NCI-H146 treated with DMSO at 0.1 percent for 48 hours (cell line): Measurements from ENCODE around the gene COL5A3.
A peak's percentile ranks its signal among the peaks of the same experiment; 100 is the strongest.

ENCODE experiments used
- DNase-seq: peaks from one replicate; lab custom pipeline; 2025; ENCODE audit not compliant: unreplicated experiment; lab: John Stamatoyannopoulos, UW

Gene COL5A3

DNA sequence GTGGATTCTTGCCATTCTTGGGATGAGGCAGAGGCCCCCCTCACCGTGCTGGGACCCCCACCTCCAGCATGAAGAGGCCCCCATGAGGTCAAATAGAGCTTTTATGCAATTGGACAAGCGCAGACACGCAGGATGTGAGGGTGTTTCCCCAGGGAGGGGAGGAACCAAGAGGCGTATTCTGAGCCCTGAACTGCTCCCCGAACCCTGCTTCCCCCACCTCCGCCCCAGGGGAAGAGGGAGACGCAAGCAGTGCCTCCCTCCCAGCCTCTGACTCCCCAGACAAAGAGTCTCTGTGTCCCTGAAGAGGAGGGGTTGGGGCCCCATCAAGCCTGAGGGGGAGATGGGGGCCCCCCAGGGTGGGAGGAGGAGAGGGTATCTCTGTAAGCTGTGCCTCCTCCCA, 1.7 kb upstream of the COL5A3 start:
- DNase-seq = no peak

DNA sequence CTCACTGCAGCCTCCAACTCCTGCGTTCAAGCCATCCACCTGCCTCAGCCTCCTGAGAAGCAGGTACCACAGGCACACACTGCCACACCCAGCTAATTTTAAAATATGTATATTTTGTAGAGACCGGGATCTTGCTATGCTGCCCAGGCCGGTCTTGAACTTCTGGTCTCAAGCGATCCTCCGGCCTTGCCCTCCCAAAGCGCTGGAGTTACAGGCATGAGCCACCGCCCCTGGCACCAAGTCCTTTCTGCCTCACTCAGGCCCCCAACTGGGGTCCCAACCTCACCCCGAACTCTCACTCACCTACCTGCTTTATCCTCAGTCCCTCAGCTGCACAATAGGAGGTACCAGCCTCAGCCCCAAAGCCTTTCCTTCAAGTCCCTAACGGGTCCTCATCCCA, 635 bp upstream of the COL5A3 start:
- no peak for DNase-seq

DNA sequence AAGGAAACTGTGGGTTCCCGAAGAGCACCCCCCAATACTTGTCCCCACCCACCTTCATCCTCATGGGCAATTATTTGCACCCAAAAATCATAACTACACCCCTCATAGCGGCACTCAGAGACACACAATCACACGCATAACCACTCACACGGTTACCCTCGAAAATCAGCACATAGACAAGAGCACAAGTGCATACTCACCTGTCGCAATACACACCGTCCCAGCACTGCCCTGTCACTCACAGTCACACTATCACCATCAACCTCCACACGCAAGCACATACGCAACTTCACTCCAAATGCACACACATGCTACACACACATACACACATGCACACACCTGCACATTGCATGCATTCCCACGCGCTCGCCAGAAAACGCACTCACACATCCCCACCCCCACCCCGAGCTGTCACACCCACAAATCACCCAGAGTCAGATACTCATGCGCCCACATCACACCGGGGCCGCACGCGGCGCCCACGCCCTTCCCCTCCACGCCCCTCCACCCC, 535 bp downstream of the COL5A3 start:
- no peak for DNase-seq

DNA sequence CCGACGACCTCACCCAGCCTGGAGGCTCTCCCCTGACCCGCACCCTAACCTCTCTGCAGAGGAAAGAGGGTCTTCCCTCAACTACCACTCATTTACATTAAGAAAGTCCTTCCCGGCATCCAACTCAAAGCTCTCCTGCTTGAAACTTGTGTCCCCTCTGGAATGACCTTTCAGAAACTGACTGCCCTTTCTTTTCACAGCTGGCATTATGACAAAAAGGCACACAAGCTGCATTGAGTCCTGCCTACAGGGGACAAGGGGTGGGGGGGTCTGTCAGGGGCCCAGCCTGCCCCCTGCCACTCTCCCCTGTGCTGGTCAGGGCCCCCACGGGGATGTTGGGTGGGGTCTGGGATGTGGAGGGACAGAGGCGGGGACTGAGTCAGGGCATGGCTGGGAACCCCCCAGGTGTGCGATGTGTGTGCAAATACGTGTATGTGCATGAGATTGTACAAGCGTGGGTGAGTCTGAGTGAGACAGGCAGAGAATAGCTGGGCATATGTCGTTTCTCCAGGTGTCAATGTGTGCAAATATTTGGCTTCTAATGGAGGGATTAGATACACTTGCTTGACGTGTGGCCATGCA, 2.0 kb downstream of the COL5A3 start:
- no peak for DNase-seq

DNA sequence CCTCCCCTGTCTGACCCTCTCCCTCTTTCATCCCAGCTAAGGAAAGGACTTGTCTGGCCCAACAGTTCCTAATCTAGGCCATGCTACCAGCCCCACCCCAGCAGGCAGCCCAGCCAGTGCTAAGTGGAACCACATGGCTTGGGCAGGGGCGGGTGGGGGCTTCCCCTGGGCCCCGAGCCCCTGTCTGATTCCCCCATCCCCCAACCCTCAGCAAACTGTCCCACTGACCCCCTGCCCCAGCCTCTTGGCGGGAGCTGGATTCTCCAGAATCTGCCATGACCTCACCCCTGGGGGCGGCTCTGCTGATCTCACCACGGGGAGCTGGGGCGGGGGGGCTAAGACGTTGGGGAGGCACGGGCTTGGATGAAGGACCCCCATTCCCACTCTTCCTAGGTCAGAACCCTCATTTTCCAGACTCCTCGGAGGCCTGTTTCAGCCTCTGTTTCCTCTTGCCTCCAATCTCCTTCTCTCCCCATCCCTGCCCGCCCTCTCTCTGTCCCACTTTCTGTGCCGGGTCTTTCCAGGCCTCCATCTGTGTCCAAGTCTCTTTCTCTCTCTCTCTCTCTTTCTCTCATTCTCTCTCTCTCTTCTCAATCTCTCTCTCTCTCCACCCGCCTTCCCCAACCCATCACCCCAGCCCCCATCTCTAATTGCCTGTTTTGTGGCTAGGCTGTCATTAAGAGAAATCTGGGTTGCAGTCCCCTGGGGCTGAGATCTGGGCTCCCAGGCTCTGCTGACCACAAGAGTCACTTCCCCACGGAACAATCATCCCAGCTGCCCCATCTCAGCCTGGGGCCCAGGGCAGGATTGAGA, 2.7 kb downstream of the COL5A3 start:
- no peak for DNase-seq

DNA sequence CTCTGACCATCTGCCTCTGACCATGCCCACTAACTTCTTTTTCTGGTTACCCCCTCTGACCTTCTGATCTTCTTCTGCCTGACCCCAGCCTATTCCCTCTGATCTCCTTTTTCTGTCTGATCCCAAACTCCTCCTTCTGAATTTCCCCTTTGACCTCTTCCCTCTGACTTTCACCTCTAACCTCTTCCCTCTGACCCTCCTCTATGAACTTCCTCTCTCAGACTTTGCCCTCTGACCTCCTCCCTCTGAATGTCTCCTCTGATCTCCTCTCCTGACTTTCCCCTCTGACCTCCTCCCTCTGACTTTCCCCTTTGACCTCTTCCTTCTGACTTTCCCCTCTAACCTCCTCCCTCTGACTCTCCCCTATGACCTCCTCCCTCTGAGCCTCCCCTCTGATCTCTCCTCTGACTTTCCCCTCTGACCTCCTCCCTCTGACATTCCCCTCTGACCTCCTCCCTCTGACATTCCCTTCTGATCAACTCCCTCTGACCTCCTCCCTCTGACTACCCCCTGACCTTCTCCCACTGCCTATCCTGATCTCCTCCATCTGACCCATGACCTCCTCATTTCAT, 3.5 kb downstream of the COL5A3 start:
- no peak for DNase-seq

DNA sequence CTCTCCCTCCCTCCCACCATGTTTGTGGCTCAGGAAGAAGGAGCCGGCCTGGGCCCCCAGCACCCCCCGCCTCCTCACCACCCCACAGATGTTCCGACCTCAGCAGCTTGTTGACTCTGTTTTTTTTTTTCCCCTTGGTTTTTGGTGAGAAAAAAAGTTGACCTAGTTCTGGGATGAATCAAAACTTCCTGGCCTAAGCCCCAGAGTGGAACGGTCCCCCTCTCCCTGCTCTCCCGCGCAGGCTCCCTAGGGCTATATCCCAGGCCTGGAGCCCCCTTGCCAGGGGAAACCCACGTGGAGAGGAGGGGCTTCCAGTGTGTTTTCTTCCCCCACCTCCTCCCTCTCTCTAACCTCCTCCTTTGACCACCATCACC, 4.0 kb downstream of the COL5A3 start:
- no peak for DNase-seq

DNA sequence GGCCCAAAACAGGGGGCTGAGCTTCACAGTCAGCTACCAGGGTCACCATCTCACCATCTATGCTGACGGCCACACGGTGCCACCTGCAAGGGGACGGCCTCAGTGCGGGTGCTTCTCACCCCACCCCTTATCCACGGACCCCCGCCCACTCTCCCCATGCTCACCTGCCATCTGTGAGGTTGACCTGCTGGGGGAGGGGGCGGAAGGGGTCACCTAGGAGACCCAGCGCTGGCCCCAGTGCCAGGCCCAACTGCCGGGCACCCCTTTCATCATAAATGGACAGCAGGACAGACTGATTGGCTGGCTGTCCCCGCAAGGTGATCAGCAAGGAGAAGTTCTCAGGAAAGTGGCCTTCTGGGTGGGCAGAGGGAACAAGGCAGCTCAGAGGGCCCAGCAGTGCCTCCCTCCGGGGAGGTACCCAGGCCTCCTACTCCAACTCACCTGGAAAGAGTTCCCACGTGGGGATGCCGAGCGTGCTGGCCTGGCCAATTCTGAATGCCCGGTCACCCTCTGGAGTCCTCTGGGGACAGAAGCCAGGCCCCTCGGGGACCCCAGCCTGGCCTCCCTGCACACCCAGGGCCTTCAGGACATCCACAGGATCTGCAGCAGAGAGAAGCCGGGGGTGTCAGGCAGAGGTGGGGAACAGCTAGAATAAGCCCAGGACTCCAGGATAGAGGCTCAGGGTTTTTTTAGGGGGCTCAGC, 4.5 kb downstream of the COL5A3 start:
- no peak for DNase-seq

DNA sequence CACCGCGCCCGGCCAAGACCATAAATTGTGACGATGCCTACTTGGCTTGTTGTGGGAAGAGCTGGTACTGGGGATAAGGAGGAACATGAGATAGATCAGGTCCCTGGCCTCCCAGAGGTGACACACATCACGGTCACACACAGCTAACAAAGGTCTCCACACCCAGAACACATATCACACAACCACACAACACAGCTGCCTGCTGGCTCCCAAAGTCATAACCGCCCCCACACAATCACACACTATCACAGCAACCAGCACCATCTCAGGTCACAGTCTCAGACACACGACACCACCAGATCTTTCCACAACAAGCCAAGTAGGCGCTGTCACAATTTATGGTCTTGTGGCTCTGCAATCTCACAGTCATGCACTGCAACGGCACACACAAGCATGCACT, 5.7 kb downstream of the COL5A3 start:
- no peak for DNase-seq

DNA sequence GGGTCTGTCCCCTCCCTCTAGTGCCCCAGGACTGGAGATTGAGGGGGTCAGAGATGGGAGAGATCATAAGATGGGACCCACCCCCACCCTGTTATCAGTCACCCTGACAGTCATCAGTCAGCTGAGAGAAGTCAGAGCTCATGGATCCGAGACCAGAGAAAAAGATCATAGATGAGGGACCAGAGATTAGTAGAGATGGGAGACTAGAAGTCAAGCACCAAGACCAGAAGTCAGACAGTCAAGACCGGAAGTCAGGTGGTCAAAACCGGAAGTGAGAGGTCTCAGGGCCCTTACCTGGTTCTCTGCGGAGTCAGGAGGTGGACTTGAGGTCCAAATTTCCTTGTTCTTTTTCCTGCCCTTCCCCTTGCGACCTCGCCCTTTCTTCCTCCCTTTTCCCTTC, 7.0 kb downstream of the COL5A3 start:
- no peak for DNase-seq

DNA sequence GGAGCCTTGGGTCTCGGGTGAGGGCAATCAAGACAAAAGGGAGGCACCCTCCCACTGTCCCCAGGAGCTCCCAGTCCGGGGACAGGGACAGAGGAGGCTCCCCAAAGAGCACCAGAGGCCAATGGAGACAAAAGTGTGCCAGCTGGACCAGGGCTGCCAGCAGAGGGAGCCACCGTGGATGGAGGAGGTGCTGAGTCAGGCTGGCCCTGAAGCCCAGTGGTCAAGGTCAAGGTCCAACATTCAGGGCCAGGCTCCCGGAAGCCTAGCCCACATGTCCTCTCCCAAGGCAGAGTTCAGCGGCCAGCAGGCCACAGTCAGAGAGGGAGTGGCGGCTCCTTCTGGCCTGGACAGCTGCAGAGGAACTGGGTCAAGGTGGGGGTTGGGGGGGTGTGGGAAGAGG, 8.4 kb downstream of the COL5A3 start:
- DNase-seq = no peak

DNA sequence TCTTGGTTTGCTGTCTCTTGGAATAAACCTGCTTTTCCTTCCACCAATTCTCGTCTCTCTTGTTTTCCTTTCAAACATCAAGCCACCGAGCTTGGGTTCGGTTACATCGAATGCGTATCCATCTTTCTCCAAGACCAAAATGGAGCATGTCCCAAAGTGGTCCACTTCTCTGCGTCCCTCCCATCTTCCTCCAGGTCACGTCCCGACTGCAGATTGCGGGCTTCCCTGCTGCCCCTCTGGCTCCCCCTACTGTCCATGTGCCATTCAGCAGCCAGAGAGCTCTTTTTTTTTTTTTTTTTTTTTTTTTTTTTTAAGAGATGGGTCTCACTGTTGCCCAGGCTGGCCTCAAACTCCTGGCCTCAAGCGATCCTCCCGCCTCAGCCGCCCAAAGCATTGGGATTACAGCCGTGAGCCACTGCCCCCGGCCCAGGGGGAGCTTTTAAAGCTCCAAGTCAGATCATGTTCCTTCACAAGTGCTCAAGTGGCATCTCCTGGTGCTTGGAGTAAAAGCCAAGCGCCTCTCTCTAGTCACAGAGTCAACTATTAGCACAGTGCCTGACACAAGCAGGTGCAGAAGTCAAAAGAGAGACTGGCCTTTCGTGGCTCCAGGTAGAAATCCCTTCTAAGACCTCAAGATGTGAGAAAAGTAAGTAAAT, 10.0 kb downstream of the COL5A3 start:
- peak; percentile 1 for DNase-seq

DNA sequence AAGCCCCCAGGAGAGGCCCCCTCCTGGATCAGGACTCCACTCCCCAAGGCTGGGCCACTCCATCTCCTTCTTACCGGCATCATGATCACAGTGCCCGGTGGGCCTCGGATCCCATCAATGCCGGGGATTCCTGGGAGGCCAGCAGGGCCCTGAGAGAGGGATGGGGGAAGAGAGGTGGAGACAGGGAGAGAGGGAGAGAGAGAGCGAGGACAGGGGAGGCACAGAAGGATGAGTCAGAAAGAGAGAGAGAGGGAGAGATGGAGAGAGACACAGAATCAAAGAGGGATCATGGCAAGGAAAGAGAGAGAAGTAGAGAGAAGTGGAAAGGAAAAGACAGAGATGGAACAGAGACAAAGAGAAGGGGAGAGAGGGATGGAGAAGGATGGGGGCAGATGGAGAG, 13.8 kb downstream of the COL5A3 start:
- no peak for DNase-seq

DNA sequence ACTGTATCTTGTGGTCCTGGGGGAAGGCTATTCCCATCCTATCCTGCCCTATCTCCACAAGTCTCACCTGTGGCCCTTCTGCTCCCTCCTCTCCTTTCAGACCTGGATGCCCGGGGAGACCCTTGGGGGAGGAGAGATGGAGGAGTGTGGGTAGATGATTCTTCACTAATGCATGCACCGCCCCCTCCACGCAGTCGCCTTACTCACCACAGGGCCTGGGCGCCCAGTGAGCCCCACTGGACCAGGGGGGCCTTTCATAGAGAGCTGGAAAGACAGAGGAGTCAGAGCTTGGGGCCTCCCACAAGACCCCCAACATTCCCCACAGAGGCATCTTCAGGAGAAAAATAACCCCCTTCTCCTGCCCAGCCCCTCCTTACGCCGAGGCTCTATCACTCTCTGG, 14.3 kb downstream of the COL5A3 start:
- DNase-seq = no peak

DNA sequence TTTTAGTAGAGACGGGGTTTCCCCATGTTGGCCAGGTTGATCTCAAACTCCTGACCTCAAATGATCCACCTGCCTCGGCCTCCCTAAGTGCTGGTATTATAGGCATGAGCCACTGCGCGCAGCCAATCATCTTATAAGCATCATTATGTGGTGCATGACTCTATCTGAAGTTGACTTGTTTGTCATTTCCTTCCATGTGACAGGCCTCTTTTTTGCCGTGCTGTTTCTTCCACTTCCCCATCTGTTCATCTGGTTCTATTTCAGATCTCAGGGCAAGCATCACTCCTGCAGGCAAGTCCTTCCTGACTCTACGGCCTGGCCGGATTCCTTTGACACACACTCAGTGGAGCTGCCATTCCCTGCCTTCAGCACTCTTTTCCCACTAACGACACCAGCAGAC, 15.2 kb downstream of the COL5A3 start:
- DNase-seq = no peak

DNA sequence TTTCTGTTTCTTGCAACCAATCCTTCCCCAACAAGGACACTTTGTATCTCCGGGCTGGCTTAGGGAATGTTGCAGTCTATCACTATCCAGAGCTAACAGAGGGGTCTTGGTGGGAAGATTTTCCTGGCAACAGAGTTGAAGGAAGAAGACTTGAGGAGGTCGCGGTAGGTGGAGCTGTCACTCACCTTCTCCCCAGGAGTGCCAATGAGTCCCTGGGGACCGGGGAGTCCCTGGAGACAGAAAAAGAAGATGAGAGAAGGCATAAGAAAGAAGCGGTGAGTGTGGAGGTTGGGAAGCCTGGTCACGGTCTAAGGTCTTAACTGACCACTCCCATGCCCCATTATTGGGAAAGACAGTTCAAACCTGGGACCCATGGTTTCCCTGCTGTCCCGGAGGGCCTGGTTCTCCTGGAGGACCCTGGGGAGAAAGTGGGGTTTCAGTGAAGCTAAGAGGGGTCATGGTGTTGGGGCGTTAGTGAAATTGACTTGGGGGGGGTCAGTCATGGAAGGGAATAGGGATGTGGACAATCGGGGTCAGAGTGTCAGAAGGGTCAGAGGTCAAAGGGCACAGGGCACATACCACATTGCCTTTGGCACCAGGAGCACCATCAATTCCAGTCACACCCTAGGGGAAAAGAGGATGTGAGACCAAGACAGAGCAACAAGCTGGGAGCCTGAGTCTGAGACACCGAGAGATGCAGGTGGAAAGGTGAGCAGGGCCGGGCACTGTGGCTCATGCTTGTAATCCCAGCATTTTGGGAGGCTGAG, 18.7 kb downstream of the COL5A3 start:
- no peak for DNase-seq

DNA sequence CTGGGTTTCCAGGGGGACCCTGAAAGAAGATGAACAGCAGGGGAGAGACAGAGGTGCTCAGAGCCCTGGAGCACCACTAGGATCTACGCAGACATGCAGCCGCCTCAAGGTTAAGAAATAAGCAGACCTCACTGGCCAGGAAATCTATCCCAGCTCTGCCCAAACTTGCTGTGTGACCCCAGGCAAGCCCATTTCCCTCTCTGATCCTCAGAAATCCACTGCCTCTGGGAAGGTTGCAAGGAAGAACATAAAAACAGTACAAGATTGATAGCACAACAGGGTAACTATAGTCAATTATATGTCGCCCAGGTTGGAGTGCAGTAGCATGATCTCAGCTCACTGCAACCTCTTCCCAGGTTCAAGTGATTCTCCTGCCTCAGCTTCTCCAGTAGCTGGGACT, 20.8 kb downstream of the COL5A3 start:
- DNase-seq = no peak

DNA sequence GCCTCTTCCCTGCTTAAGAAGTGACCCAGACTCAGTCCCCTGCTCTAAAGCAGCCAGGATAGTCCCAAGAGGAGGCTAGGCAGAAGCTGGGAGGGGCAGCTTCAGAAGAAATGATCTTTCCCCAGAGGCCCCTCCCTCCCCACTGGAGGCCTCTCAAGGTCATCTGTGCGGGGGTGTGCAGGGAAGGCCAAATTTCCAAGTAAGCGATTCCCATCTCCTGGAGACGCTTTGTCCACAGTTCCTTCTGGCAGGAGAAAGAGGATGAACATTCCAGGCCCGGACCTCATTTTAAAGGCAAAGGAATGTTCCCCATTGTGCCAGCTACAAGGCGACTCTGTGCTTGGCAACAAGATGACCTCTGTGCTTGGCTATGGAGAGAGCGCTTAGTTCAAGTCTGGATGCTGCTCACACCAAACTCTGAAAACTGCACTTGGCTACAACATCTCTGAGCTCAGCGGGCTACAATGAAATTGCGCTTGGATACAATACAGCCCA, 23.5 kb downstream of the COL5A3 start:
- no peak for DNase-seq

DNA sequence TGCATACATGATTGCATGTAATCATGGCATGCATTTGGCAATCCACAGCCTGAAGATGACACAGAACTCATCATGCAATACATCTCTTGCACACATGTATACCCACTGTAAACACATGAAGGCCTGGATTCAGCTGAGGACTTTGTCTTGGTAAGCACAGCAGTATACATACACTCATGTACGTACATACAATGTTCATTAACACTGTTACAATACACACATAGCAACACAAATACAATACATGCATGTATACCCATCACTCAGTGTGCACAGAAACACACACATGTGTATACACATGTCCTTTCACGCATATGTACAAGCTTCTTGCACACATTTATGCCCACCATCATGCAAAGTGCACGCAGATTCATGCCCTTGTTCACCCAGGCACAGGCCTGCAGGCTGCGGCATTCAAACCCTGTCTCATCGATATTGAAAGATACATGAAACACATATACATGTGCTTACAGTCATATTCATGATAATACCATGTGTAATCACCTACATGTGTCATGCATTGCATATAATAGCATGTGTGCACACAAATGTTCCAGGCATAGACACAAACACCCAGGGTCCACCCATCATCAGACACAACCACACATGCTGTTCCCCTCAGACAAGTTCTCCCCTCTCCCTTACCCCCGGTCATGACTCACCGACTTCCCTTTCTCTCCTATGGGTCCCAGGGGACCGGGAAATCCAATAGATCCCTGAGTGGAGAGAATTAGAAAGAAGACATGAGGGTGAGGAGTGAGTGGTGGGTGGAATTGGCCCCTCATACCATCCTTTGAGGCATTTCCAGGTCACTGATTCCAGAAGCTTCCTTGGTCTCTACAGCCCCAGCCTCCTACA, 28.7 kb downstream of the COL5A3 start:
- no peak for DNase-seq

DNA sequence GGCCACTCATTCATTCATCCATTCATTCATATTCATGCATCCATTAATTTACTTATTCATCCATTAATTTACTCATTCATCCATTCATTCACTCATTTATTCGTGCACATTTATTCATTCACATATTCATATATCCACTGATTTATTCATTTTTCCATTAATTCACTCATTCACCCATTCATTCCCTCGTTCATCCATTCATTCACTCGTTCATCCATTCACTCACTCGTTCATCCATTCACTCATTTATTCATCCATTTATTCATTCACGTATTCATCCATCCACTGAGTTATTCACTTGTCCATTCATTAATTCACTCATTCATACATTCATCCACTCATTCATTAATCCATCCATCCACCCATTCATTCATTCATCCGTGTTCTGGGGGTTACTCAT, 38.2 kb downstream of the COL5A3 start:
- no peak for DNase-seq
